CD4-positive, alpha-beta T cell treated with Interleukin-15 for 1 hour (primary cell): ENCODE data around the gene DNM3.
"Not testable (repeated sequence)": the region's sequence is repeated elsewhere in the genome, so short reads cannot be mapped to it uniquely, and the experiment has no call there.

Experiments
- DNase-seq: peaks from one replicate; pipeline ENCODE4 v3.0.0-alpha.2; 2020

The DNM3 gene

GRCh38 chr1:172051898-172052297 lies 210.6 kb downstream of the DNM3 start:
- no peak for DNase-seq

GRCh38 chr1:172054172-172054571 lies 212.9 kb downstream of the DNM3 start:
- no peak for DNase-seq

GRCh38 chr1:172055816-172056419 lies 214.6 kb downstream of the DNM3 start:
- not testable (repeated sequence) for DNase-seq

GRCh38 chr1:172068334-172068733 lies 227.0 kb downstream of the DNM3 start:
- DNase-seq: no peak

- DNase-seq: no peak
These were observed 227.8 kb downstream of the DNM3 start for GRCh38 chr1:172069051-172069450.

GRCh38 chr1:172069534-172069933 lies 228.2 kb downstream of the DNM3 start:
- no peak for DNase-seq

GRCh38 chr1:172070055-172070454 lies 228.8 kb downstream of the DNM3 start:
- DNase-seq: no peak

- no peak for DNase-seq
These were observed 230.4 kb downstream of the DNM3 start for GRCh38 chr1:172071746-172072145.

- DNase-seq: not testable (repeated sequence)
These were observed 238.6 kb downstream of the DNM3 start for GRCh38 chr1:172079859-172080258.

- no peak for DNase-seq
These were observed 241.9 kb downstream of the DNM3 start for GRCh38 chr1:172083191-172083590.

GRCh38 chr1:172084876-172085275 lies 243.6 kb downstream of the DNM3 start:
- no peak for DNase-seq

- no peak for DNase-seq
These were observed 244.0 kb downstream of the DNM3 start for GRCh38 chr1:172085317-172085716.

- no peak for DNase-seq
These were observed 244.8 kb downstream of the DNM3 start for GRCh38 chr1:172086137-172086536.

GRCh38 chr1:172088256-172088655 lies 247.0 kb downstream of the DNM3 start:
- DNase-seq: no peak

GRCh38 chr1:172089768-172090510 lies 248.6 kb downstream of the DNM3 start:
- peak; percentile 51 for DNase-seq

- DNase-seq: no peak
These were observed 249.2 kb downstream of the DNM3 start for GRCh38 chr1:172090511-172090817.

GRCh38 chr1:172095846-172096245 lies 254.5 kb downstream of the DNM3 start:
- no peak for DNase-seq

- no peak for DNase-seq
These were observed 263.9 kb downstream of the DNM3 start for GRCh38 chr1:172105230-172105629.

- no peak for DNase-seq
These were observed 266.1 kb downstream of the DNM3 start for GRCh38 chr1:172107316-172107975.

GRCh38 chr1:172108161-172108893 lies 267.0 kb downstream of the DNM3 start:
- DNase-seq: no peak

GRCh38 chr1:172109359-172109758 lies 268.1 kb downstream of the DNM3 start:
- no peak for DNase-seq

- DNase-seq: no peak
These were observed 271.3 kb downstream of the DNM3 start for GRCh38 chr1:172112576-172112975.

GRCh38 chr1:172117800-172118199 lies 276.5 kb downstream of the DNM3 start:
- DNase-seq: peak; percentile 17

- DNase-seq: no peak
These were observed 277.3 kb downstream of the DNM3 start for GRCh38 chr1:172118618-172119017.
